COLO668 (cell line): Measurements from ENCODE around the gene RBM19.

Experiments
- DNase-seq: peaks from one replicate; lab custom pipeline; 2025; ENCODE audit not compliant: unreplicated experiment; lab: John Stamatoyannopoulos, UW

RBM19 gene

DNA sequence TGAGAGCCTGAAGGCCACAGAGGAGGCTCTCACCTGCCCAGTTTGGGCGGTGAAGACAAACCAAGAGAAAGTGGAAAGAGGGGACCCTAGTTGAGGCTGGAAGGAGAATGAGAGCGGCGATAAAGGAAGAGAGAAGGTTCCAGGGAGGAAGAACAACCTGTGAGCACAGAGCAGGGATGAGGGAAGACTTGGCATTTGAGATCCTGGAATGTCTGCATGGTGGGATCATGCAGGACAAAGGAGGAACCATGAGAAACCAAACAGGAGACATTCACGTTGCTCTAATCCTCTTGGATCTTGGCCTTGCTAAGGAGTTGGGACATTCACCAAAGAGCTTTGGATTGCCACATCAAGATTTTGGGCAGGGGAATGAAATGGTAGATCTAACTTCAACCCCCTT, 22.9 kb upstream of the RBM19 start:
- no peak for DNase-seq

DNA sequence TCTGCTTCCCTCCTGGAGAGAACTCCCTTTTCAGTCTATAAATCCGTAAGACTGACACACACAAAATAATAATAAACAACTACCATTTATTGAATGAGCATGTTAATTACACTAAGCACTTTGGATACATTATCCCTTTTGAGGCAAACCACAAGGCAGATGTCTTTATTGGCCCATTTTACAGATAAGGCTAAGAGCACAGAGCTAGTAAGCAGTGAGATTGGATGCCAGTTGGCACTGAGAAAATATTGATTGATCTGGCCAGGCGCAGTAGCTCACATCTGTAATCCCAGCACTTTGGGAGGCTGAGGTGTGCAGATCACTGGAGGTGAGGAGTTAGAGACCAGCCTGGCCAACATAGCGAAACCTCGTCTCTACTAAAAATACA, 21.9 kb upstream of the RBM19 start:
- no peak for DNase-seq

DNA sequence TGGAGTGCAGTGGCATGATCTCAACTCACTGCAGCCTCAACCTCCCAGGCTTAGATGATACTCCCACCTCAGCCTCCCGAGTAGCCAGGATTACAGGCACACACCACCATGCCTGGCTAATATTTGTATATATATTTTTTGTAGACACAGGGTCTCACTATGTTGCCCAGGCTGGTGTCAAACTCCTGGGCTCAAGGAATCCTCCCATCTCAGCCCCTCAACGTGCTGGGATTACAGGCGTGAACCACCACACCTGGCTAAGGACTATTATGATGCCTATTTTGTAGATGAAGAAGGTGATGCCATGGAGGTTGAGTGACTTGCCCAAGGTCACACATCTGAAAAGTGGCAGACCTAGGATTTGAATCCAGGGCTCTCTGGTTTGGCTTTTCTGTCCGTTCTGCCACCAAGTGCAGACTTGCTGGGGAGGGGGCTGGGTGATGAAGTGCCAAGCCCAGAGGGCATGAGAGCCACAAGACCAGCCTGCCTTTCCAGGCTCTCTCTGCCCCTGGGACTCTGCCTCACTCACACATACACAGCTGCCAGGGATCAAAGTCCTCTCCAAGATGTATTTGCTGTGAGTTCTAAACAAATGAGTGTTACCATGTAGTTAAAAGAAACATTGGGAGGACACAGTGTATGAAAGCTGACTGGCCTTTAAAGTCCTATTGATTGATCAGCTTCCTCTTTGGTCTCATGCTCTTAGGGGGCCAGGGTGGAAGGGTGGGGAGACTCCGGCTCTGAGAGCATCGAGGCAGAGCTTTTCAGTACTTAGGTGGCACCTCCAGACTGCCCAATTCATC, 21.3 kb upstream of the RBM19 start:
- peak; percentile 78 for DNase-seq

DNA sequence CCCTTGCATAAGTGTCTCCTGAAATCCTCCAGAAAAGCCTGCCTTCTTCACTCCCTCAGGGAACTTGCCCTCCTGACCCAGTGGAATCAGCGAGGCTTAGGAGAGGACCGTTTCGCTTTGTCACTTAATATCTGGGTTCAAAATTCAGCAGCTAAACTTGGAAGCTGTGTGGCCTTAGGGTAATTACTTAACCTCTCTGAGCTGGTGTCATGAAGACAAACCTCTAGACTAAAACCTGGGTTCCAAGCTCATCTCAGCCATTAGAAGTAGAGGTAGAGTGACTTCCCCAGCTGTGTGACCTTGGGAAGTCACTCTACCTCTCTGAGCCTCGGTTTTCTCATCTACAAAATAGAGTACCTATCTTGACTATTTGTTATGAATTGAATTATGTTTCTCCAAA, 18.3 kb upstream of the RBM19 start:
- no peak for DNase-seq

DNA sequence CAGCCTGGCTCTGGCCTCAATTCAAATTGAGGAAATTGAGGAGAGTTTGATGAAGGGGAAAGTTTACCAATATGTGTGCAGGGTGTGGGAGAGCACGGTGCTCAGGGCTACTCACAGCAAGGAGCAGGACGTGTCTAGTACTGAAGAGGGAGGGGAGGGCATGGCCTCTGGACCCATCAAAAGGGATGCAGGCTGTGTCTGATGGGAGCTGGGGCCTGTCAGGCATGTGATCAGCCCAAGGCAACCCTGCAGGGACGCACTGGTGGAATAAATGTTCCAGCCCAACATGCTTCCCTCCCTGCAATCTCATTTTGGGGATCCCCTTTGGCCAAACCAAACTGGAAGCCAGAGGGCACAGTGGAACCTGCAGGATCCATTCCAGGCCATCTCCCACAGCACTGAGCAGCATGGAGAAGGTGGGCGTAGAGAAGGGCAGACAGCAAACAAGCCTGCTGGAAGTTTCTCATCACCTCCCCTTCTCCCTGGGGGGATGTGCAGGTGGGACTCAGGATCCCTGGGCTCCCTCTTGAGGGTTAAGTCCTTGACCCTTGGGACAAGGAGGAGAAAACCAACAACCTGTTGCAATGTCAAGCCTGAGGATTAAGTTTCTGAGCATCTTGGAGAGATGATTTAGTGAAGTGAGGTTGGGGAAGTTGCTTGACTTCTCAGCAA, 17.8 kb upstream of the RBM19 start:
- DNase-seq: no peak

DNA sequence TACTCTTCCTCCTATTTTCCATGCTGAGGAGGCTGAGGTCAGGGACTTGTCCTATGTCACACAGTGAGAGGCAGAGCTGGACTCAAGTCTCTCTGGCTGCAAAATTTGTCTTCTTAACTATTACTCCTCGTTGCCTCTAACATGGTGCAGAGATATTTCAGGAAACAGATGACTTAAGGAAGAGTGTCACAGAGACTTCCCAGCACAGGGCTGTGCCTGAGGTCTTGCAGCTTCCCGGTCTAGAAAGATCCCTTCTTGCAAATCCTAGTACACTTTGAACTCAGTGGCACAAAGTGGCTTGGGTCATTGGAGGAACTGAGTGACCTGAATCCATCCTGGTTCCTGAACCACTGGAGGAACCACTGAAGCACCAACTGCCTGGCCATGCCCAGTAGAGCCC, 17.1 kb upstream of the RBM19 start:
- DNase-seq: no peak

DNA sequence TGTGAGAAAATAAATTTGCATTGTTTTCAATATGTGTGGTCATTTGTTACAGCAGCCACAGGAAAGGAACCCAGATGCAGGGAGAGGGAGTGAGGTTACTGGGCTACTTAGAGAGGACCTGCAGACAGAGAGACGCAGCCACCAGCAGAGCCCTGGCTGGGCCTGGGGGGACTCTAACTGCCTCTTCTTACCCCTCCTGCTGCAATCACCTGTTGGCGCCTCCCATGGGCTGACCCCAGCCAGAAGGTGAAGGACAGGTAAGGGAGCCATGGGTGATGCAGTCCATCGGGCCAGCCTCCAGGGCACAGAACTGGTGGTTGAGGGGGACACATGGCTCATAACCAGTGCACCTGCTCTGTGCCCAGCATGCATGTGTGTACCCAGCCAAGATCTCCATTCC, 15.8 kb upstream of the RBM19 start:
- no peak for DNase-seq

DNA sequence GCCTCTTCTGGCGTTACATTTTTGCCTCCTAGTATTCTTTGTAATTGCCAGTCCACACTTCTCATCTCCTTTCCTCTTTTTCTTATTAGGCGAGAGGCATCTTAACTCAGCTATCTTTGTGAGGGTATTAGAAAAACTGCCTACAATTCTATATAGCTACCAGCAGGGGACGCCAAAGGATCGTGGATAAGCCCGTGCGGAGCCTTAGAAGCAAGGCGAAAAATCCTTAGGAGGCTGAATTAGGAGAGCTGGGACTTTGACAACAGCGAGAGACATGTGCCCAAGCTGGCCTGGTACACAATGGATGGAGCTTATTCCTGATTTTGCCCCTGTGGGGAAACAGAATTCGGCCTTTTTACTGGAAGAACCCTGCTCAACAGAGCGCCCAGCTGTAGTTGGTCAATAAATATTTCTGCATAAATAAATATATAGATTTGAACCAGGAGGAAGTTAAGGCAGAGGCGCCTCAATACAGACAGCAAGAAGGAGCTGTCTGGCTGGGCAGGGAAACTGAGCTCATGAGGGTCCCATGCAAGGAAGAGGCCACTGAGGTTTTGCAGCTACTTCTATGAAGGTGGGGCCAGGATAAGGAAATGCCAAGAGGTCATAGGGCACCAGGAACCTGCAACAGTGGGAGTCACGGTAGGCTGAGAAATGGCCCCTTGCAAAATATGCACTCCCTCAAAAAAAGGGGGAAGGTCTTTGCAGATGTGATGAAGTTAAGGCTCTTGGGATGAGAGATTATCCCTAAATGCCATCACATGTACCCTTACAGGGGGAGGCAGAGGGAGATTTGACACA, 14.6 kb upstream of the RBM19 start:
- peak; percentile 69 for DNase-seq

DNA sequence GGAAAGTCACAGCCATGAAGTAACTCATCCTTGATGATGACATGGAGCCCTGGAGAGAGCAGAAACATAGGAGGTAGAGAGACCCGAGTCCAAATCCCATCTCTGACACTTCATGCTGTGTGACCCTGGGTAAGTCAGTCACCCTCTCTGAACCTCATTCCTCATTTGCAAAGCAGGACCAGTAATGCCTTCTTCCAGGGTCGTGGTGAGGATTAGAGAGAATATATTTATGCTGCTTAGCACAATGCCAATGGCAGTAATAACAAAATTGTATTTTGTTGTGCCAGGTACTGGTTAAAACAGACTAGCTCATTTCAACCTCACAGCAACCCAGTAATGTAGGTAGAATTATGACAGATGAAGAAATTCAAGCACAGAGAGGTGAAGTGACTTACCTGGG, 13.9 kb upstream of the RBM19 start:
- DNase-seq: no peak

DNA sequence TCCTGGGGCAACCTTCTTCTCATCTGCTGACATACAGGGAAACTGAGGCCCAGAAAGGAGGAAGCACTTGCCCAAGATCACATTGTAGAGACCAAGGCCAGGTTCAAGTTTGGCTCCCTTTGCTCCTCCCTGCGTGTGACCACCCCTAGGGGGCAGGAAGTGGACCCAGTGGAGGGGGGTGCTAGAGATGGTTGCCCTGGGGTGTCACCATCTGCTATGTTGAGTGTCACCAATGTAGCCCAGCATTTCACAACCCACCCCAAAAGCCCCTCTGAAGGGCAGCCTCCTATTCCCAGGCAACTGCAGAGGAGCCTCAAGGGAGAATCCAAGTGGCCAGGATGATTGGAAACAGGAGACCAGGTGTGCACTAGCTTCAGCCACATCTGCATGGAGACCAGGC, 12.0 kb upstream of the RBM19 start:
- no peak for DNase-seq

DNA sequence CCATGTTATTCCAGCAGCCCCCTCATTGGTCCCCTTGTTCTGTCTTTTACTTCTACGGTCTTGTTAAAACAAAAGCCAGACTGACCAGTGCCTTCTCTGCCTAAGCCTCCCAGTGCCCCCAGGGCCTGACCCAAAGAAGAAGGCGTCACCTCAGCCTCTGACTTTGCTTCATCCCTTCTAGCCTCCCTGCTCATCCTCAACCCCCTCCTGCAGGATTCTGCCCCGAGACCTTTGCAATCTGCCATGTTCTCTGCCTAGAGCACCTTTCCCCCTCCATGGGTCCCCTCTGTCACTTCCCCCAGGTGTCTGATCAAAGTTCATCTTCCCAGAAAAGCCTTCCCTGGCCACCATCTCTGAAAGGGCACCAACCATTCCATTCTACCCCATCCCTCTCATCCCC, 7.9 kb upstream of the RBM19 start:
- no peak for DNase-seq

DNA sequence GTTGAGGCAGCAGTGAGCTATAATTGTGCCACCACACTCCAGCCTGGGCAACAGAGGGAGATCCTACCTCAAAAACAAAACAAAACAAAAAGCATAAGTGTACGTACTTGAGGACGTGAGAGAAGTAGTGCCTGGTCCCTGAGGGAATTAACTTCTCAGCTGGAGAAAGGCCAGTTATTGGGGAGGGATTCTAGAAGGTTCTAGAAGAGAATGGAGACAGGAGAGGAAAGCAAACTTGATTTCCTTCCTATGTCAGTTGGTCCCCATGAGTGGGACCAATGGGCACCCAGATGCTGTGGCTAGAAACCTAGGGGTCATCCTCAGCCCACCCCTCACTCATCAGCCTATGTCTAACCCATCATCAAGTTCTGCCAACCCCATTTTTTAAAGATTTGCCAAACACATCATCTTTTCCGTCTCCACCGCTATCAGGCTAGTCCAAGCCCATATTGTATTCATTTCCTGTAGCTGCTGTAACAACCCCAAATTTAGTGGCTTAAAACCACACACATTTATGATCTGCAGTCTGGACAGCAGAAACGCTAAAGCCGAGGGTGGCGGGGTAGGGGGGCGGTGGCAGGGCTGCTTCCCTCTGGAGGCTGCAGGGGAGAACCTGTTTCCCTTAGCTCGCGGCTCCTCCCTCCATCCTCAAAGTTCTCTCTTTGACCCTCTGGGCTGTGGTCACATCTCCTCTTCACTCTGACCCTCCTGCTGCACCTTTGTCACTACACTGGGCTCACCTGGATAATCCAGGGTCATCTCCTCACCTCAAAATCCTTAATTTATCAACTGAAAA, 7.2 kb upstream of the RBM19 start:
- DNase-seq: no peak

DNA sequence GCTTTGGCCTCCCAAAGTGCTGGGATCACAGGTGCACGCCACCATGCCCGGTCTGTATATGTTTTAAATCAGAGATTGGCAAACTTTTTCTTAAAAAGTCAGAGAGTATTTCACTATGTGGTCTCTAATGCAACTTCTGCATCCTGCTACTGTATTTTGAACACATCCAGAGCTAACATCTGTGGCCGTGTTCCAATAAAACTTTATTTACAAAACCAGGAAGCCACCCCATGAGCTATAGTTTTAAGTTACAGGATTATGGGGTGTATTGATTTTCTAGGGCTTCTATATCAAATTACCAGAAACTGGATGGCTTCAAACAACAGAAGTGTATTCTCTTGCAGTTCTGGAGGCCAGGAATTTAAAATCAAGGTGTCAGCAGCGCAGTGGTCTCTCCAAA, 5.3 kb upstream of the RBM19 start:
- no peak for DNase-seq

DNA sequence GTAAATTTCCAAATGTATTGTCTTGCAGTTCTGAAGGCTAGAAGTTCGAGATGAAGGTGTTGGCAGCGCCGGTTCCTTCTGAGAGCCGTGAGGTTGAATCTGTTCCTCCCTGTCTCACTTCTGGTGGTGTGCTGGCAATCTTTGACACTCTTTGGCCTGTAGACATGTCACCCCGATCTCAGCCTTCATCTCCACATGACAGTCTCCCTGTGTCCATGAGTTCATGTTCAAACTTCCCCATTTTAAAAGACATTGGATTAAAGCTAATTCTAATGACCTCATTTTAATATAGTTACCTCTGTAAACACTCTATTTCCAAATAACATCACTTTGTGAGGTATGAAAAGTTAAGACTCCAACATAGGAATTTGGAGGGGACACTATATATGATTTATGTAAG, 4.1 kb upstream of the RBM19 start:
- DNase-seq: no peak

DNA sequence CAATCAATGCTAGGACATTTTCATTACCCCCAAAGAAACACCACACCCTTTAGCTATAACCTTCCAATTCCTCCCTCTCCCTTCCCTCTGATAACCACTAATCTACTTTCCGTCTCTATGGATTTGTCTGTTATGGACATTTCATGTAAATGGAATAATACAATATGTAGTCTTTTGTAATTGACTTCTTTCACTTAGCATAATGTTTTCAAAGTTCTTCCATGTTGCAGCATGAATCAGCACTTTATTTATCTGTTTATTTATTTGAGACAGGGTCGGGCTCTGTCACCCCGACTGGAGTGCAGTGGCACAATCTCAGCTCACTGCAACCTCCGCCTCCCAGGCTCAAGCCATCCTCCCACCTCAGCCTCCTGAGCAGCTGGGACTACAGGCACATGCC, 1.2 kb upstream of the RBM19 start:
- no peak for DNase-seq

DNA sequence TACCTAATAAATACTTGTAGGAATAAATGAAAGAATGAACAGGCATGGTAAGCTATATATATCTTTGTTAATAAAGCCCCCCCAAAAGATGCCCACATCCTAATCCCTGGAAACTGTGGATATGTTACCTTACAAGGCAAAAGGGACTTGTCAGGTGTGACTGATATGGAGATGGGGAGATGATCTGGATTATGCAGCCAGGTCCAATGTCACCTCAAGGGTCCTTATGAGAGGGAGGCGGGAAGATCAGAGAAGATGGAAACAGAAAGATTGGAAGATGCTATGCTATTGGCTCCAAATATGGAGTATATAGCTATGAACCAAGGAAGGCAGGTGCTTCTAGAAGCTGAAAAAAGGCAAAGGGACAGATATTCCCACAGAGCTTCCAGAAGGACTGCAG, 3.4 kb downstream of the RBM19 start:
- no peak for DNase-seq

DNA sequence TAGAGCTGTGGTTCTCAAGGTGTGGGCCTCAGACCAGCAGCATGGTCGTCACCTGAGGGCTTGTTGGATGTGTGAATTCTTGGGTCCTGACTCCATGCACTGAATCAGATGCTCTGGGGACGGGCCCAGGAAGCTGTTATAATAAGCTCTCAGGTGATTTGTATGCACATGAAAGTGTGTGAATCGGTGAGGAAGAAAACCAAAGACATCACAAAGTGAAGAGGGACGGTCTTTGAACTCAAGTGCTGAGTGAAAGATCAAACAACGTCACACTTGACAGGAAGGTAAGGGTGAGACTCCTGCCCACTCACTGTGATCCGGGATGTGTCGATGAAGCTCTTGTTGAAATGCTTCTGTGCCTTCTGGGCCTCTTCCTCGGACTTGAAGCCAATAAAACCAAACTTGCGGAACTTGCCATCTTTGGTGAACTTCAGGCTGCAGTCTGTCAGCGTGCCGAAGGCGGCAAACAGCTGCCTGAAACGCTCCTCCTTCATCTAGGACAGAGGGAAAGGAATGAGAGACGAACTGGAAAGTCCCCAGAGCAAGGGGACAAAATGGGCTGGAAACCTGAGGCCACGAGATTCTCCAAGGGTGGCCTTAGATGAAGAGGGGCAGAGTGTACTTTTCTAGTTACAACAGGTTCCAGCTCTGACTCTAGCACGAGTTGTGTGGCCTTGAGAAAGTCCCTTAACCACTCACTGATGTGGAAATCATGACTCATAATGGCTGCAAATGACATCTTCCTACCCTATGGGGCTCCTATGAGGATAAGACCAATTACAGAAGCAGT, 4.0 kb downstream of the RBM19 start:
- DNase-seq: no peak

DNA sequence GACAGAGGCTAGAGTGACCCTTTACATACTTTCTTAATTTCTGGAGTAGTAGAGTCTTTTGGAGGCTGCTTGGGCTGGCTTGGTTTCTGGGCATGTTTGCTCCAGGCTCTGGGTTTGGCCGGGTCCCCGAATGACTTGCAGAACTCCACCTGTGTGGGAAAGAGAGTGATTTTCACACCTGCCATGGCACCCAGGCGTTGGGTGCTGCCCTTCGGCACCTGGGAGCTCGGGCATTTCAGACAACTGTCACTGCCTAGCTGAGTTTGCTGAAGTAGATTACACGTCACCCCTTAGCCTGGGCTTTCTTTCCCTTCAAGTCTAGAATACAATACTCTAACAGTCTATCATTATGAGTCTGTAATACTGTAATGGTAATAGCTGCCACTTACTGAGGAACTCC, 6.1 kb downstream of the RBM19 start:
- DNase-seq: no peak

DNA sequence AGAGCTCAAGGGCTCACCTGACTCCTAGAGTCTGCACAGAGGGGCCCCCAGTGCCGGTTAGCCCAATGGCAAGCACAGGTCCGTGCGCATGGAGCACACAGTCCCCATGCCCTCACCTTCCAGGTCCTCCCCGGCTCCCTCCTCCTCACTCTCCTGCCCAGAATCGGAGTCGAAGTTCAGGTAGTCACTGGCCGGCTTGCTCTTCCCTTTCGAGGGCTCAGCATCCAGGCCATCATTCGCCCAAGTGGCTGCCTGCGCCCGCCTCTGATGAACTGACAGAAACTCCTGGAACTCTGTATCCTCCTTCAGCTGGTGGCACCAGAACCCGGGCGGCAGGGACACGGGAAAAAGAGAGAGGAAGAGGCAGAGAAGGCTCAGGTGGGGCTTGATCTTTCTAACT, 7.0 kb downstream of the RBM19 start:
- DNase-seq: no peak

DNA sequence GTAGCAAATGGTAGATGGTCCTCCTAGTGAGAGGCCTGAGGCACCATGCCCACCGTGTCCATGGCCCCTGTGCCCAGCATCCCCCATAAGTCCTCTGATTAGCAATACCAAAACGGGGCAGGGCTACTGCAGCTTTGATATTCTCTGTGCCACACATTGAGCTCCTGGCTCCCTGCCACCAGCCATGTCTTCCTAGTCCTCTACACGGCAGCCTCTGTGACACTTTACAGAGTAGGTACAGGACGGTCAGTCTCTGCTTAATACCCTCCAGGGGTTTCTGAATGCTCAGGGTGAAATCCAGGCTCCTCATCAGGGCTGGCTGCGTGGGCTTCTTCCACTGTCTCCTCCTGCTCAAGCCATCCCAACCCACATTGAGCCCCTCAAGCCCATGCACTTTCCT, 8.0 kb downstream of the RBM19 start:
- no peak for DNase-seq

DNA sequence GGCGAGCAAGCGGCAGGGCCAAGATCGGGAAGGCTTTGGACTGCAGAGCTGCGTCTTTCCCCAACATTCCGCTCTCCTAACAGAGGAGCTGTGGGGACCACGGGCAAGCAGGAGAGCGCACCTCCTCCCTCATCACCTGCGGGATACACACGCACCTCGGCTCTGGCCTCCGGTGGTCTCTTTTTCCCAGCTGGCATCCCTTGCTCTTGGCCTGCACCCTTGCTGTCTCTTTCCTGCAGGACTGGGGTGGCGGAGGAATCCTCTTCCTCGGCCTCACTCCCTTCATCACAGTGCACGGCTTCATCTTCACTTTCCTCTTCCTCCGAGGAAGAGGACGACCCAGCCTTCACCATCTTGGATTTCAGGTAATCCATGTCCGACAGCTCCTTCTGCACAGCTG, 8.5 kb downstream of the RBM19 start:
- no peak for DNase-seq
